ENCODE data around the gene TMEM269. TPM values are rescaled to one million over a fixed set of nuclear protein-coding genes. Genes with fewer than 3 reads are reported as not detected.
"Not testable (repeated sequence)": the region's sequence is repeated elsewhere in the genome, so short reads cannot be mapped to it uniquely, and the experiment has no call there.

Gene TMEM269
- total RNA-seq, 1 donor = 1.0 TPM

- Histone ChIP-seq H3K9me3 (ENCODE audit: low read depth, low read length) (no peaks in the 10 kb centered on the region), H3K27me3 (ENCODE audit: insufficient read depth, low read length) (no peaks in the 10 kb centered on the region), H3K4me3 (ENCODE audit: low read length) (no peak overlapping the region), H3K4me1 (ENCODE audit: insufficient read depth, low read length) (peaks cover 5% of the 10 kb centered on the region)
Observed at GRCh38 chr1:42742617-42743316, 42.0 kb upstream of the TMEM269 start.

GRCh38 chr1:42743317-42744147 is 41.3 kb upstream of the TMEM269 start:
- Histone ChIP-seq H3K4me1 (ENCODE audit: insufficient read depth, low read length) (peaks cover 7% of the 10 kb centered on the region), H3K4me3 (ENCODE audit: low read length) (no peak overlapping the region), H3K9me3 (ENCODE audit: low read depth, low read length) (no peaks in the 10 kb centered on the region), H3K27me3 (ENCODE audit: insufficient read depth, low read length) (no peaks in the 10 kb centered on the region)

GRCh38 chr1:42744148-42744413 is 40.7 kb upstream of the TMEM269 start:
- Histone ChIP-seq H3K4me3 (ENCODE audit: low read length) (no peak overlapping the region), H3K9me3 (ENCODE audit: low read depth, low read length) (no peaks in the 10 kb centered on the region), H3K27me3 (ENCODE audit: insufficient read depth, low read length) (no peaks in the 10 kb centered on the region)

GRCh38 chr1:42745851-42746250 is 38.9 kb upstream of the TMEM269 start:
- Histone ChIP-seq H3K9me3 (ENCODE audit: low read depth, low read length) (no peaks in the 10 kb centered on the region), H3K4me3 (ENCODE audit: low read length) (no peak overlapping the region), H3K4me1 (ENCODE audit: insufficient read depth, low read length) (peaks cover 18% of the 10 kb centered on the region), H3K27me3 (ENCODE audit: insufficient read depth, low read length) (no peaks in the 10 kb centered on the region)

More at GRCh38 chr1:42744148-42744413, 40.7 kb upstream of the TMEM269 start:
- peaks cover 13% of the 10 kb centered on the region for H3K4me1 ChIP-seq (ENCODE audit: insufficient read depth, low read length)

GRCh38 chr1:42746436-42747105 is 38.2 kb upstream of the TMEM269 start:
- Histone ChIP-seq H3K9me3 (ENCODE audit: low read depth, low read length) (no peaks in the 10 kb centered on the region), H3K27me3 (ENCODE audit: insufficient read depth, low read length) (no peaks in the 10 kb centered on the region), H3K4me3 (ENCODE audit: low read length) (no peak overlapping the region), H3K4me1 (ENCODE audit: insufficient read depth, low read length) (peaks cover 18% of the 10 kb centered on the region)

- H3K4me3 ChIP-seq (ENCODE audit: low read length) = no peak overlapping the region
- H3K9me3 ChIP-seq (ENCODE audit: low read depth, low read length) = no peaks in the 10 kb centered on the region
Observed at GRCh38 chr1:42747125-42747524, 37.7 kb upstream of the TMEM269 start.

GRCh38 chr1:42748021-42748420 is 36.8 kb upstream of the TMEM269 start:
- H3K27me3 ChIP-seq (ENCODE audit: insufficient read depth, low read length) = no peaks in the 10 kb centered on the region
- H3K9me3 ChIP-seq (ENCODE audit: low read depth, low read length) = no peaks in the 10 kb centered on the region
- H3K4me1 ChIP-seq (ENCODE audit: insufficient read depth, low read length) = peaks cover 18% of the 10 kb centered on the region
- no peak overlapping the region for H3K4me3 ChIP-seq (ENCODE audit: low read length)

More at GRCh38 chr1:42747125-42747524, 37.7 kb upstream of the TMEM269 start:
- peaks cover 18% of the 10 kb centered on the region for H3K4me1 ChIP-seq (ENCODE audit: insufficient read depth, low read length)
- H3K27me3 ChIP-seq (ENCODE audit: insufficient read depth, low read length) = no peaks in the 10 kb centered on the region

GRCh38 chr1:42748461-42749410 is 36.1 kb upstream of the TMEM269 start:
- Histone ChIP-seq H3K27me3 (ENCODE audit: insufficient read depth, low read length) (no peaks in the 10 kb centered on the region), H3K9me3 (ENCODE audit: low read depth, low read length) (no peaks in the 10 kb centered on the region), H3K4me3 (ENCODE audit: low read length) (no peak overlapping the region), H3K4me1 (ENCODE audit: insufficient read depth, low read length) (peaks cover 18% of the 10 kb centered on the region)

- H3K9me3 ChIP-seq (ENCODE audit: low read depth, low read length) = no peaks in the 10 kb centered on the region
- peaks cover 18% of the 10 kb centered on the region for H3K4me1 ChIP-seq (ENCODE audit: insufficient read depth, low read length)
- no peak overlapping the region for H3K4me3 ChIP-seq (ENCODE audit: low read length)
- no peaks in the 10 kb centered on the region for H3K27me3 ChIP-seq (ENCODE audit: insufficient read depth, low read length)
Observed at GRCh38 chr1:42750041-42750440, 34.8 kb upstream of the TMEM269 start.

- H3K4me1 ChIP-seq (ENCODE audit: insufficient read depth, low read length) = peaks cover 18% of the 10 kb centered on the region
- not testable (repeated sequence) for H3K27me3 ChIP-seq (ENCODE audit: insufficient read depth, low read length); H3K4me3 ChIP-seq (ENCODE audit: low read length); H3K9me3 ChIP-seq (ENCODE audit: low read depth, low read length)
Observed at GRCh38 chr1:42751511-42752070, 33.2 kb upstream of the TMEM269 start.

- peaks cover 18% of the 10 kb centered on the region for H3K4me1 ChIP-seq (ENCODE audit: insufficient read depth, low read length)
- no peaks in the 10 kb centered on the region for H3K27me3 ChIP-seq (ENCODE audit: insufficient read depth, low read length)
- no peaks in the 10 kb centered on the region for H3K9me3 ChIP-seq (ENCODE audit: low read depth, low read length)
- H3K4me3 ChIP-seq (ENCODE audit: low read length) = no peak overlapping the region
Observed at GRCh38 chr1:42752284-42752683, 32.5 kb upstream of the TMEM269 start.

- H3K27me3 ChIP-seq (ENCODE audit: insufficient read depth, low read length) = no peaks in the 10 kb centered on the region
- H3K4me3 ChIP-seq (ENCODE audit: low read length) = no peak overlapping the region
- H3K9me3 ChIP-seq (ENCODE audit: low read depth, low read length) = no peaks in the 10 kb centered on the region
- peaks cover 16% of the 10 kb centered on the region for H3K4me1 ChIP-seq (ENCODE audit: insufficient read depth, low read length)
Observed at GRCh38 chr1:42753070-42753469, 31.7 kb upstream of the TMEM269 start.

GRCh38 chr1:42756956-42757891 is 27.6 kb upstream of the TMEM269 start:
- Histone ChIP-seq H3K4me3 (ENCODE audit: low read length) (no peak overlapping the region), H3K9me3 (ENCODE audit: low read depth, low read length) (no peaks in the 10 kb centered on the region), H3K27me3 (ENCODE audit: insufficient read depth, low read length) (no peaks in the 10 kb centered on the region), H3K4me1 (ENCODE audit: insufficient read depth, low read length) (peaks cover 8% of the 10 kb centered on the region)
